Left colon (tissue), 2 donors: ENCODE measurements around the gene FBXO33. TPM values are rescaled to one million over a fixed set of nuclear protein-coding genes. Genes with fewer than 3 reads are reported as not detected.
"Not testable (repeated sequence)": the region's sequence is repeated elsewhere in the genome, so short reads cannot be mapped to it uniquely, and the experiment has no call there.

Experiments used
- ATAC-seq: fragments of 200-7000 bp; cut with Tn5 transposase; one replicate; pipeline ENCODE4 v1.9.1; 2020; ENCODE audit warnings: mild to moderate bottlenecking, moderate library complexity
- DNase-seq, 2 donors: peaks; one replicate each; pipeline ENCODE4 v3.0.0-alpha.2; 2020
- intact Hi-C, 2 donors: fragments of 100-400 bp; cut with DNase I in 1 of 2; cut with micrococcal nuclease in 1 of 2; formaldehyde crosslinking; loops; one replicate each; pipeline versions ENCODE4 v1.11.2 to v1.14.0; 2022; cut with DNase I, micrococcal nuclease
- total RNA-seq, 2 donors: library from RNA; stranded (reverse); fragmentation: NEBNext Ultra II Directional; extraction: Animal tissue kit (Norgen Biotek cat#: 25700); gene quantifications; one replicate each; pipeline ENCODE4 v1.2.1, GENCODE V29; 2021
- donor health status: DM: no; HTN: no; CAD: no.
- donor health status: DM: yes; HTN: yes; CAD: no.

FBXO33 gene
- total RNA-seq, 2 donors from 2014 or later, result 6.9 to 9.3 TPM

- DNase-seq (no peak), ATAC-seq (no peak)
- intact Hi-C loops, result no loop called here
Observed at GRCh38 chr14:39382463-39382862, 49.8 kb downstream of the FBXO33 start.

- no peak for ATAC-seq
- intact Hi-C loops, result no loop called here
- DNase-seq, result no peak
Observed at GRCh38 chr14:39381366-39381765, 50.9 kb downstream of the FBXO33 start.

- DNase-seq (no peak), ATAC-seq (no peak)
- intact Hi-C loops, result no loop called here
Observed at GRCh38 chr14:39376667-39377403, 55.4 kb downstream of the FBXO33 start.

GRCh38 chr14:39374851-39375250 lies 57.4 kb downstream of the FBXO33 start:
- intact Hi-C loops, result no loop called here
- ATAC-seq (no peak), DNase-seq (no peak)

- ATAC-seq (no peak), DNase-seq (no peak)
- intact Hi-C loops, result no loop called here
Observed at GRCh38 chr14:39372656-39373055, 59.6 kb downstream of the FBXO33 start.

- ATAC-seq (no peak), DNase-seq (no peak)
- intact Hi-C loops, result no loop called here
Observed at GRCh38 chr14:39370415-39370814, 61.8 kb downstream of the FBXO33 start.

GRCh38 chr14:39369029-39369428 lies 63.2 kb downstream of the FBXO33 start:
- no peak for DNase-seq
- no peak for ATAC-seq
- intact Hi-C loops, result no loop called here

GRCh38 chr14:39368261-39368959 lies 63.8 kb downstream of the FBXO33 start:
- ATAC-seq (peak; percentile 69), DNase-seq (peak; percentile 32 to 36)
- intact Hi-C loops, result no loop called here

GRCh38 chr14:39367387-39367751 lies 64.9 kb downstream of the FBXO33 start:
- DNase-seq (no peak), ATAC-seq (no peak)
- intact Hi-C loops, result no loop called here

GRCh38 chr14:39366460-39367386 lies 65.5 kb downstream of the FBXO33 start:
- ATAC-seq (no peak), DNase-seq (no peak)
- intact Hi-C loops, result no loop called here

GRCh38 chr14:39365354-39365753 lies 66.9 kb downstream of the FBXO33 start:
- intact Hi-C loops, result no loop called here
- ATAC-seq (no peak), DNase-seq (no peak)

- DNase-seq (no peak), ATAC-seq (no peak)
- intact Hi-C loops, result no loop called here
Observed at GRCh38 chr14:39364509-39364908, 67.7 kb downstream of the FBXO33 start.

GRCh38 chr14:39361556-39361955 lies 70.7 kb downstream of the FBXO33 start:
- not testable (repeated sequence) for ATAC-seq

GRCh38 chr14:39360316-39360715 lies 71.9 kb downstream of the FBXO33 start:
- DNase-seq, result no peak
- ATAC-seq, result no peak
- intact Hi-C loops, result no loop called here

More at GRCh38 chr14:39361556-39361955, 70.7 kb downstream of the FBXO33 start:
- intact Hi-C loops, DNase-seq: not testable (repeated sequence)

GRCh38 chr14:39359069-39359468 lies 73.2 kb downstream of the FBXO33 start:
- DNase-seq, intact Hi-C loops, ATAC-seq: not testable (repeated sequence)

- ATAC-seq (no peak), DNase-seq (no peak)
- intact Hi-C loops, result no loop called here
Observed at GRCh38 chr14:39351708-39352107, 80.5 kb downstream of the FBXO33 start.

- DNase-seq (no peak), ATAC-seq (no peak)
- intact Hi-C loops, result no loop called here
Observed at GRCh38 chr14:39350866-39351265, 81.4 kb downstream of the FBXO33 start.
